Colonic mucosa (tissue), 4 donors: ENCODE measurements around the gene MRPS31. TPM values are rescaled to one million over a fixed set of nuclear protein-coding genes. Genes with fewer than 3 reads are reported as not detected.

ENCODE experiments used
- DNase-seq: peaks from one replicate; pipeline ENCODE4 v3.0.0-alpha.2; 2020
- H3K27ac ChIP-seq: fragments of 200-600 bp; one replicate; pipeline ENCODE4 v1.8.0; 2021
- H3K27me3 ChIP-seq: fragments of 200-600 bp; one replicate; pipeline ENCODE4 v1.8.0; 2021
- H3K36me3 ChIP-seq: fragments of 200-600 bp; one replicate; pipeline ENCODE4 v1.8.0; 2021
- H3K4me1 ChIP-seq: fragments of 200-600 bp; one replicate; pipeline ENCODE4 v1.8.0; 2021; ENCODE audit warnings: mild to moderate bottlenecking
- H3K4me3 ChIP-seq: fragments of 200-600 bp; one replicate; pipeline ENCODE4 v1.8.0; 2021
- H3K9ac ChIP-seq, 2 donors: one replicate each; pipeline ENCODE4 v1.7.0; 2013; ENCODE audit warnings: control low read depth in 2 of 2, low read depth in 2 of 2, low read length in 2 of 2
- H3K9me3 ChIP-seq: fragments of 200-600 bp; one replicate; pipeline ENCODE4 v1.8.0; 2021
- intact Hi-C: fragments of 100-400 bp; cut with DNase I; formaldehyde crosslinking; loops from one replicate; pipeline ENCODE4 v1.14.1; 2022
- total RNA-seq, 2 donors: library from RNA; stranded (reverse); fragmentation: NEBNext Ultra II Directional in 1 of 2; extraction: Animal tissue kit (Norgen Biotek cat#: 25700) in 1 of 2; gene quantifications; one replicate each; pipeline ENCODE4 v1.2.1, GENCODE V29; 2021
- TF ChIP-seq, protein P1 (sequence below): fragments of 200-600 bp; IDR thresholded peaks from one replicate; pipeline ENCODE4 v1.8.0; 2022; ENCODE audit warnings: antibody characterized with exemption, mild to moderate bottlenecking
- donor health status: healthy.
- donor health status: DM: no; HTN: no; CAD: no.
- donor health status: DM: no; HTN: no; CAD: no.

MRPS31 gene
- total RNA-seq, 2 donors from 2014 or later: 18.1 to 21.7 TPM

DNA sequence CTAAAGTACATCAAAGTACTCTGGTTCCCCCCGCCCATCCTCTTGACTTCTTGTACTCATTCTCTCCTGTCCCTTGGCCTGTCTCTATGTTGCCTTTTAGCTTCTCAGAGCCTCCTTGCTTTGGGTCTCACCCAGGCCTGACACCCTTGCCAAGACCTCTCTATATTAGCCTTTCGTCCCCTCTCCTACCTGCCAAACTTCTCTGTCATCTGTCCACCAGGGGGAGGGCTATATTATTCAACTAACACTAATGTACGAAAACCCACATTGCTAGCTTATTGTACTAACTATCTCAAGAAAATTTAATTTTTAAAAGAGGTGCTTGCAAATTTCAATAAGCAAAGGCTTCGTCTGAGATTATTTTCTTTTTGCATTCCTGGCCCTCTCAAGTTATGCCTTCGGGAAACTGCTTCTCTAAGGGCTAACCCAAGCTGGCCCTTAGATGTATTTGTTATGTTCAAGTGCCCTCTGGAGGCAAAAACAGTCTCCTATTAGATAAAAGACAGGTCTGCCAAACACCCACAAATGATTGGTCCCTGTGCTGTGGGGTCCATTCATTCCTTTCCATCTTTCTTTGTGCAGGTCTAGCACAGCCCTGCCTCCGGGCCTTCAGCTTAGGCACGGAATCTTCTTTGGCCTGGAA lies 6.3 kb upstream of the MRPS31 start:
- TF ChIP-seq, protein P1, sequence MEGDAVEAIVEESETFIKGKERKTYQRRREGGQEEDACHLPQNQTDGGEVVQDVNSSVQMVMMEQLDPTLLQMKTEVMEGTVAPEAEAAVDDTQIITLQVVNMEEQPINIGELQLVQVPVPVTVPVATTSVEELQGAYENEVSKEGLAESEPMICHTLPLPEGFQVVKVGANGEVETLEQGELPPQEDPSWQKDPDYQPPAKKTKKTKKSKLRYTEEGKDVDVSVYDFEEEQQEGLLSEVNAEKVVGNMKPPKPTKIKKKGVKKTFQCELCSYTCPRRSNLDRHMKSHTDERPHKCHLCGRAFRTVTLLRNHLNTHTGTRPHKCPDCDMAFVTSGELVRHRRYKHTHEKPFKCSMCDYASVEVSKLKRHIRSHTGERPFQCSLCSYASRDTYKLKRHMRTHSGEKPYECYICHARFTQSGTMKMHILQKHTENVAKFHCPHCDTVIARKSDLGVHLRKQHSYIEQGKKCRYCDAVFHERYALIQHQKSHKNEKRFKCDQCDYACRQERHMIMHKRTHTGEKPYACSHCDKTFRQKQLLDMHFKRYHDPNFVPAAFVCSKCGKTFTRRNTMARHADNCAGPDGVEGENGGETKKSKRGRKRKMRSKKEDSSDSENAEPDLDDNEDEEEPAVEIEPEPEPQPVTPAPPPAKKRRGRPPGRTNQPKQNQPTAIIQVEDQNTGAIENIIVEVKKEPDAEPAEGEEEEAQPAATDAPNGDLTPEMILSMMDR: peak; percentile 64
- Histone ChIP-seq H3K27me3 (no peaks in the 10 kb centered on the region), H3K4me3 (peak overlapping the region; percentile 19), H3K4me1 (peaks cover 5% of the 10 kb centered on the region), H3K27ac (peak overlapping the region; percentile 5), H3K9ac (no peak overlapping the region), H3K9me3 (no peaks in the 10 kb centered on the region), H3K36me3 (no peaks in the 10 kb centered on the region)
- intact Hi-C loops: loop anchor here (10.0 kb wide), 1 partner anchor 1092 kb away; no protein-coding TSS in a partner anchor
- DNase-seq: peak; percentile 72

DNA sequence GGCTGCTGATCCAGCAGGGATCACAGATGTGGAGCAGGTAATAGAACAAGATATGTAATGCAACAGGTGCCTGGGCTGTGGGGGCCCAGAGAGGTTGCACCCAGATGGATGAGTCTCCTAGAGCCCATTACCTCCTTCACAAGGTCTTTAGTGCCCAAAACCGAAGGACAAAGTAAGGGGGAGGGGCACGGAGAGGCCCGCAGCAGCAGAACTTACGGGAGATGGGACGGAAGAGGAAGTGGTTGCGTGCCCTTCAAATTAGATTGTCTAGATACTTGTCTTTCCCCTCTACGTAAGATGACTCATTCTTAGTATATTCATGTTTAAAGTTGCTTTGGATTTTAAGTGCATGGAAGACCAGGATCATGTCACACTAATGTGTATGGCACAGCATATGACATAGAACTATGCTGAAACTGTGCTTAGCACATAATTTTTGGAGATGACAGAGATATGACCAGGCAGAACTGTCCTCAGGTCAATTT lies 5.7 kb upstream of the MRPS31 start:
- intact Hi-C loops: loop anchor here (10.0 kb wide), 1 partner anchor 1092 kb away; no protein-coding TSS in a partner anchor
- Histone ChIP-seq H3K9ac (no peak overlapping the region), H3K4me1 (peaks cover 5% of the 10 kb centered on the region), H3K27ac (peak overlapping the region; percentile 5), H3K4me3 (no peak overlapping the region), H3K36me3 (no peaks in the 10 kb centered on the region), H3K27me3 (no peaks in the 10 kb centered on the region), H3K9me3 (no peaks in the 10 kb centered on the region)
- TF ChIP-seq, protein P1: no peak
- DNase-seq: no peak

DNA sequence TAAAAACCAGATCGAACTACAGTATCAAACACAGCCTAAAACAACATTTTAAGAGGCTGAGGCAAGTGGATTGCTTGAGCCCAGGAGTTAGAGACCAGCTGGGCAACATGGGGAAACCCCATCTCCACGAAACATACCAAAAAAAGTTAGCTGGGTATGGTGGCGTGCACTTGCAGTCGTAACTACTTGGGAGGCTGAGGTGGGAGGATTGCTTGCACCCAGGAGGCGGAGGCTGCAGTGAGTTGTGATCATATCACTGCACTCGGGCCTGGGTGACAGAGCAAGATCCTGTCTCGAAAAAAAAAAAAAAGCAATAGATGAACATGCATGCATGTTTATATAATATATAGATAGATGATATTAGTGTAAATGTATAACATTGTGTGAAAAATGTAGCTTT lies 5.2 kb upstream of the MRPS31 start:
- Histone ChIP-seq H3K27me3 (no peaks in the 10 kb centered on the region), H3K36me3 (no peaks in the 10 kb centered on the region), H3K9me3 (no peaks in the 10 kb centered on the region), H3K27ac (no peak overlapping the region), H3K4me1 (peaks cover 5% of the 10 kb centered on the region), H3K9ac (no peak overlapping the region), H3K4me3 (no peak overlapping the region)
- intact Hi-C loops: loop anchor here (10.0 kb wide), 1 partner anchor 1091 kb away; no protein-coding TSS in a partner anchor
- TF ChIP-seq, protein P1: no peak
- DNase-seq: no peak

DNA sequence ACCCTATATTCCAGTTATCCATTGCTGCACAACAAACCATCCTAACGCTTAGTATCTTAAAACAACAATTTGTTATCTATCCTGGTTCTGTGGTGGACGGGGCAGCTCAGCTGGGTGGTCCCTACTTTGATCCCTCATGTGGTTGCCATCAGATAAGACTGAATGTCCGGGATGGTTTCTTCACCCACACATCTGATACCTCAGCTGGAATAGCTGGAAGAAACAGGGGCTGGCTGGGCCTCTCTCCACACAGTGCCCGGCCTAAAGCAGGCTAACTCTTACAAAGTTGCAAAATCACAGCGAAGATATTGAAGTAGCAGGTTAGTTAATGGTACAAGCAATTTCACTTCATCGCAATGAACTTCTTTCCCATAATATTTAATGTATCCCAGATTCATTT lies 3.7 kb upstream of the MRPS31 start:
- Histone ChIP-seq H3K9me3 (no peaks in the 10 kb centered on the region), H3K4me3 (no peak overlapping the region), H3K4me1 (peaks cover 5% of the 10 kb centered on the region), H3K36me3 (no peaks in the 10 kb centered on the region), H3K27ac (no peak overlapping the region), H3K27me3 (no peaks in the 10 kb centered on the region), H3K9ac (no peak overlapping the region)
- TF ChIP-seq, protein P1: no peak
- DNase-seq: no peak
- intact Hi-C loops: loop anchor here (10.0 kb wide), 1 partner anchor 1090 kb away; no protein-coding TSS in a partner anchor

DNA sequence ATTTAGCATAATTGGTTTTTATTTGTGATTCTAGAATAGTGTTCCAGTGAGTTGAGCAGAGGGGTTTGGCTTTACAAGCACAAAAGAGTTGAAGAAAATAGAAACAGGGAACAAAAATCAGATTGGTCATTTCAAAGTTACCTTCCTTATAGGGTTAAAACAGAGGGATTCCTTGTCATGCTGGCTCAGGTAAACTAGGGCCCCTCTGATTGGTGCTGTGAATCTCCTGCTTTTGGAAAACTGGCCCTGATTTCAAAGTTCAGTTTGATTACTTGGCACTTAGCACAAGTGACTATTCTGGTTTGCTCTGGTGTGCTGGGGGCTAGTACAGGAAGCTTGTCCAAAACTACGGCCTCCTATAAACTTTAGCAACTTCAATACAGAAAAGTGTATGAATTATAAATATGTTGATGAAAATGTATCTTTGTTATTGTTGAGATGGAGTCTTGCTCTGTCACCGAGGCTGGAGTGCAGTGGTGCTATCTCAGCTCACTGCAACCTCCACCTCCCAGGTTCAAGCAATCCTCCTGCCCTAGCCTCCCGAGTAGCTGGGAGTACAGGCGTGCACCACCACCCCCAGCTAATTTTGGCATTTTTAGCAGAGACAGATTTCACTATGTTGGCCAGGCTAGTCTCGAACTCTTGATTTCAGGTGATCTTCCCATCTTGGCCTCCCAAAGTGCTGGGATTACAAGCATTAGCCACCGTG lies 1.9 kb upstream of the MRPS31 start:
- Histone ChIP-seq H3K4me3 (no peak overlapping the region), H3K27ac (no peak overlapping the region), H3K27me3 (no peaks in the 10 kb centered on the region), H3K9me3 (no peaks in the 10 kb centered on the region), H3K9ac (no peak overlapping the region), H3K4me1 (peaks cover 5% of the 10 kb centered on the region), H3K36me3 (no peaks in the 10 kb centered on the region)
- intact Hi-C loops: loop anchor here (10.0 kb wide), 1 partner anchor 1088 kb away; no protein-coding TSS in a partner anchor
- DNase-seq: no peak
- TF ChIP-seq, protein P1: no peak
